WTC11 (cell line): ENCODE data around the gene TACC2. TPM values are rescaled to one million over a fixed set of nuclear protein-coding genes. Genes with fewer than 3 reads are reported as not detected.

Source experiments
- ATAC-seq: fragments of 200-7000 bp; cut with Tn5 transposase; 2 replicates; pipeline ENCODE4 v1.10.0; 2021; ENCODE audit warnings: mild to moderate bottlenecking, moderate library complexity
- CTCF ChIA-PET: fragments of 300-600 bp; sonication (Branson Sonifier 250); formaldehyde crosslinking; loops from one replicate; lab custom pipeline; 2021; ENCODE audit warnings: antibody characterized with exemption; lab: Charles Lee
- POLR2A ChIA-PET: fragments of 350-600 bp; sonication (Branson Sonifier 250); formaldehyde crosslinking; loops from one replicate; lab custom pipeline; 2021; ENCODE audit warnings: antibody characterized with exemption; lab: Charles Lee
- DNase-seq: peaks from one replicate; pipeline ENCODE4 v3.0.0; 2021; ENCODE audit warnings: low spot score
- H3K27ac Mint-ChIP-seq: 2 replicates; pipeline ENCODE4 v1.8.0; 2021; ENCODE audit warnings: mixed read lengths
- H3K27me3 Mint-ChIP-seq: 2 replicates; pipeline ENCODE4 v1.8.0; 2021; ENCODE audit warnings: low read depth, mild to moderate bottlenecking, moderate library complexity, mixed read lengths
- H3K36me3 Mint-ChIP-seq: 2 replicates; pipeline ENCODE4 v1.8.0; 2021; ENCODE audit warnings: mixed read lengths
- H3K4me1 Mint-ChIP-seq: 2 replicates; pipeline ENCODE4 v1.8.0; 2022; ENCODE audit warnings: mixed read lengths
- H3K4me3 Mint-ChIP-seq: 2 replicates; pipeline ENCODE4 v1.8.0; 2021; ENCODE audit warnings: mild to moderate bottlenecking, moderate library complexity, mixed read lengths
- H3K9me3 Mint-ChIP-seq: 2 replicates; pipeline ENCODE4 v1.8.0; 2021; ENCODE audit warnings: mixed read lengths
- EMX1 ChIP-seq: fragments of 250-450 bp; sonication (Bioruptor Pico); IDR thresholded peaks from 2 replicates; pipeline ENCODE4 v1.8.0; 2021; ENCODE audit warnings: mild to moderate bottlenecking
- FOXP1 ChIP-seq: sonication (generic); formaldehyde crosslinking; IDR thresholded peaks from 2 replicates; pipeline ENCODE4 v1.8.0; 2022; ENCODE audit warnings: missing genetic modification reagents, mild to moderate bottlenecking, moderate library complexity, borderline replicate concordance
- KAT7 ChIP-seq: sonication (generic); formaldehyde crosslinking; IDR thresholded peaks from 2 replicates; pipeline ENCODE4 v1.8.1; 2023; ENCODE audit warnings: missing genetic modification reagents, mild to moderate bottlenecking, borderline replicate concordance
- NR3C1 ChIP-seq: sonication (generic); formaldehyde crosslinking; conservative IDR thresholded peaks from 2 replicates; pipeline ENCODE4 v1.8.1; 2023; ENCODE audit warnings: low read depth, mild to moderate bottlenecking, missing genetic modification reagents
- PRRX2 ChIP-seq: fragments of 250-450 bp; sonication (Bioruptor Pico); IDR thresholded peaks from 2 replicates; pipeline ENCODE4 v1.8.0; 2021; ENCODE audit warnings: mild to moderate bottlenecking
- SMAD3 ChIP-seq: sonication (generic); formaldehyde crosslinking; IDR thresholded peaks from 2 replicates; pipeline ENCODE4 v1.8.0; 2022; ENCODE audit warnings: missing genetic modification reagents, mild to moderate bottlenecking, borderline replicate concordance
- TCF7 ChIP-seq: sonication (generic); formaldehyde crosslinking; IDR thresholded peaks from 2 replicates; pipeline ENCODE4 v1.8.0; 2022; ENCODE audit warnings: mild to moderate bottlenecking, low read depth, missing genetic modification reagents, moderate library complexity
- TEAD4 ChIP-seq: sonication (generic); formaldehyde crosslinking; IDR thresholded peaks from 2 replicates; pipeline ENCODE4 v1.8.0; 2022; ENCODE audit warnings: mild to moderate bottlenecking, missing genetic modification reagents
- ZBTB21 ChIP-seq: sonication (generic); formaldehyde crosslinking; IDR thresholded peaks from 2 replicates; pipeline ENCODE4 v1.8.1; 2023; ENCODE audit warnings: mild to moderate bottlenecking, missing genetic modification reagents, borderline replicate concordance
- ZNF232 ChIP-seq: sonication (generic); formaldehyde crosslinking; IDR thresholded peaks from 2 replicates; pipeline ENCODE4 v1.8.0; 2022; ENCODE audit warnings: mild to moderate bottlenecking, missing genetic modification reagents
- ZNF671 ChIP-seq: fragments of 250-450 bp; sonication (Bioruptor Pico); IDR thresholded peaks from 2 replicates; pipeline ENCODE4 v1.8.0; 2021; ENCODE audit warnings: mild to moderate bottlenecking
- total RNA-seq: library from RNA; stranded (reverse); gene quantifications from 3 replicates; pipeline ENCODE4 v1.2.3, GENCODE V29; 2021
- TF ChIP-seq, protein P1 (sequence below): sonication (generic); formaldehyde crosslinking; IDR thresholded peaks from 2 replicates; pipeline ENCODE4 v1.8.1; 2023; ENCODE audit warnings: mild to moderate bottlenecking, missing genetic modification reagents
- TF ChIP-seq, protein P2 (sequence below): fragments of 250-450 bp; sonication (Bioruptor Pico); IDR thresholded peaks from 2 replicates; pipeline ENCODE4 v1.8.0; 2021; ENCODE audit warnings: mild to moderate bottlenecking
- TF ChIP-seq, protein P3 (sequence below): sonication (generic); formaldehyde crosslinking; IDR thresholded peaks from 2 replicates; pipeline ENCODE4 v1.8.1; 2022; ENCODE audit warnings: low read depth, mild to moderate bottlenecking, moderate library complexity, missing genetic modification reagents, borderline replicate concordance
- TF ChIP-seq, protein P4 (sequence below): sonication (generic); formaldehyde crosslinking; IDR thresholded peaks from 2 replicates; pipeline ENCODE4 v1.8.1; 2022; ENCODE audit warnings: missing genetic modification reagents, borderline replicate concordance
- TF ChIP-seq, protein P5 (sequence below): fragments of 250-450 bp; sonication (Bioruptor Pico); IDR thresholded peaks from 2 replicates; pipeline ENCODE4 v1.9.0; 2021; ENCODE audit warnings: mild to moderate bottlenecking
- TF ChIP-seq, protein P6 (sequence below): sonication (generic); formaldehyde crosslinking; IDR thresholded peaks from 2 replicates; pipeline ENCODE4 v1.8.0; 2022; ENCODE audit warnings: missing genetic modification reagents
- TF ChIP-seq, protein P7 (sequence below): sonication (generic); formaldehyde crosslinking; IDR thresholded peaks from 2 replicates; pipeline ENCODE4 v1.8.1; 2023; ENCODE audit warnings: mild to moderate bottlenecking, missing genetic modification reagents
- TF ChIP-seq, protein P8 (sequence below): sonication (generic); formaldehyde crosslinking; conservative IDR thresholded peaks from 2 replicates; pipeline ENCODE4 v1.8.1; 2023; ENCODE audit warnings: mild to moderate bottlenecking, low read depth, missing genetic modification reagents, moderate library complexity

Gene TACC2
- total RNA-seq, 1 experiment from 2014 or later: 28.9 TPM

DNA sequence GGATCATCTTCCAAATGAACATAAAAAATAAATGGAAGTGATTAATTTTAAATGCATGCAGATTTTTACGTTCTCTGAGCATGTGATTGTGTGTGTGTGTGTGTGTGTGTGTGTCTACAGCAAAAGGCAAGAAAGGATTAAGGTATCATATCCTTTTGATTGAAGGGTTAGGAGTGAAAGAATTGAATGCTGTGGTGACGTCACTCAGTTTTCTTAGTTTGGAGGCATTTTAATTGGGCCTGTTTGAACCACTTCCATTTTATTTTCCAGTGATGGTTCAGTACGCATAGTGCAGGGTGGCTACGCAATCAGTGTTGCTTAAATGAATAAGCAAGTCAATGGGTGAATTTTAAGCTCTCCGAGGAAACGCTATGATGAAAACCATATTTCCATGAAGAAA is 31.3 kb downstream of the TACC2 start (continued):
- TF ChIP-seq, protein P1, sequence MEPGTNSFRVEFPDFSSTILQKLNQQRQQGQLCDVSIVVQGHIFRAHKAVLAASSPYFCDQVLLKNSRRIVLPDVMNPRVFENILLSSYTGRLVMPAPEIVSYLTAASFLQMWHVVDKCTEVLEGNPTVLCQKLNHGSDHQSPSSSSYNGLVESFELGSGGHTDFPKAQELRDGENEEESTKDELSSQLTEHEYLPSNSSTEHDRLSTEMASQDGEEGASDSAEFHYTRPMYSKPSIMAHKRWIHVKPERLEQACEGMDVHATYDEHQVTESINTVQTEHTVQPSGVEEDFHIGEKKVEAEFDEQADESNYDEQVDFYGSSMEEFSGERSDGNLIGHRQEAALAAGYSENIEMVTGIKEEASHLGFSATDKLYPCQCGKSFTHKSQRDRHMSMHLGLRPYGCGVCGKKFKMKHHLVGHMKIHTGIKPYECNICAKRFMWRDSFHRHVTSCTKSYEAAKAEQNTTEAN (CRISPR knock-in tag): no peak

DNA sequence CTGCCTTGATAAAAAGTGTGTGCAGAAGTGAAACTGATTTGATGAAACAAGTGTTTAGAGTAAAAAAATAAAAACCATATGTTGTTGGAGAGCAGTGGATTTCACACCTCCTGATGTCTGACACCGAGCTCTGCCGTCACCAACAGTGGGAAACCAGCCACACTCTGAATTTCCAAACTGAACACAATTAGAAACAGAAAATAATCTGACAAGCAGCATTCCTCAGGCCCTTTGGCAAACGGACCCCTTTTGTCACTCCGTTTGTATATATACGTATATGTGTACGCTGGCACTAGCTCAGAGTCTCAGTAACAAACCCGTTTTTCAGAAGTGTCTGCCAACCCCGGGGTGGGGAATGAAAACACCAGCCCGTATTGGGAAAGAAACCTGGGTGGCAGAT is 32.4 kb downstream of the TACC2 start:
- ATAC-seq: no peak
- no peaks in the 10 kb centered on the region for H3K36me3 Mint-ChIP-seq
- H3K27ac Mint-ChIP-seq: no peak overlapping the region
- no peak overlapping the region for H3K4me3 Mint-ChIP-seq
- ChIA-PET CTCF (interaction anchor here (1.9 kb wide), 1 partner anchor 30 kb away, joined by 6 read pairs; no protein-coding TSS in a partner anchor), POLR2A (no interaction called here)
- TF ChIP-seq, protein P2, sequence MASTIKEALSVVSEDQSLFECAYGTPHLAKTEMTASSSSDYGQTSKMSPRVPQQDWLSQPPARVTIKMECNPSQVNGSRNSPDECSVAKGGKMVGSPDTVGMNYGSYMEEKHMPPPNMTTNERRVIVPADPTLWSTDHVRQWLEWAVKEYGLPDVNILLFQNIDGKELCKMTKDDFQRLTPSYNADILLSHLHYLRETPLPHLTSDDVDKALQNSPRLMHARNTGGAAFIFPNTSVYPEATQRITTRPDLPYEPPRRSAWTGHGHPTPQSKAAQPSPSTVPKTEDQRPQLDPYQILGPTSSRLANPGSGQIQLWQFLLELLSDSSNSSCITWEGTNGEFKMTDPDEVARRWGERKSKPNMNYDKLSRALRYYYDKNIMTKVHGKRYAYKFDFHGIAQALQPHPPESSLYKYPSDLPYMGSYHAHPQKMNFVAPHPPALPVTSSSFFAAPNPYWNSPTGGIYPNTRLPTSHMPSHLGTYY: no peak
- TF ChIP-seq PRRX2 (CRISPR knock-in tag): no peak
- no peak for TF ChIP-seq SMAD3 (CRISPR knock-in tag)
- TF ChIP-seq, protein P3, sequence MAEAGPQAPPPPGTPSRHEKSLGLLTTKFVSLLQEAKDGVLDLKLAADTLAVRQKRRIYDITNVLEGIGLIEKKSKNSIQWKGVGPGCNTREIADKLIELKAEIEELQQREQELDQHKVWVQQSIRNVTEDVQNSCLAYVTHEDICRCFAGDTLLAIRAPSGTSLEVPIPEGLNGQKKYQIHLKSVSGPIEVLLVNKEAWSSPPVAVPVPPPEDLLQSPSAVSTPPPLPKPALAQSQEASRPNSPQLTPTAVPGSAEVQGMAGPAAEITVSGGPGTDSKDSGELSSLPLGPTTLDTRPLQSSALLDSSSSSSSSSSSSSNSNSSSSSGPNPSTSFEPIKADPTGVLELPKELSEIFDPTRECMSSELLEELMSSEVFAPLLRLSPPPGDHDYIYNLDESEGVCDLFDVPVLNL (CRISPR knock-in tag): no peak
- TF ChIP-seq FOXP1: no peak
- TF ChIP-seq, protein P4, sequence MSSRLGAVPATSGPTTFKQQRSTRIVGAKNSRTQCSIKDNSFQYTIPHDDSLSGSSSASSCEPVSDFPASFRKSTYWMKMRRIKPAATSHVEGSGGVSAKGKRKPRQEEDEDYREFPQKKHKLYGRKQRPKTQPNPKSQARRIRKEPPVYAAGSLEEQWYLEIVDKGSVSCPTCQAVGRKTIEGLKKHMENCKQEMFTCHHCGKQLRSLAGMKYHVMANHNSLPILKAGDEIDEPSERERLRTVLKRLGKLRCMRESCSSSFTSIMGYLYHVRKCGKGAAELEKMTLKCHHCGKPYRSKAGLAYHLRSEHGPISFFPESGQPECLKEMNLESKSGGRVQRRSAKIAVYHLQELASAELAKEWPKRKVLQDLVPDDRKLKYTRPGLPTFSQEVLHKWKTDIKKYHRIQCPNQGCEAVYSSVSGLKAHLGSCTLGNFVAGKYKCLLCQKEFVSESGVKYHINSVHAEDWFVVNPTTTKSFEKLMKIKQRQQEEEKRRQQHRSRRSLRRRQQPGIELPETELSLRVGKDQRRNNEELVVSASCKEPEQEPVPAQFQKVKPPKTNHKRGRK (CRISPR knock-in tag): no peak
- TF ChIP-seq, protein P5, sequence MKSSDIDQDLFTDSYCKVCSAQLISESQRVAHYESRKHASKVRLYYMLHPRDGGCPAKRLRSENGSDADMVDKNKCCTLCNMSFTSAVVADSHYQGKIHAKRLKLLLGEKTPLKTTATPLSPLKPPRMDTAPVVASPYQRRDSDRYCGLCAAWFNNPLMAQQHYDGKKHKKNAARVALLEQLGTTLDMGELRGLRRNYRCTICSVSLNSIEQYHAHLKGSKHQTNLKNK (CRISPR knock-in tag): no peak
- TF ChIP-seq, protein P6, sequence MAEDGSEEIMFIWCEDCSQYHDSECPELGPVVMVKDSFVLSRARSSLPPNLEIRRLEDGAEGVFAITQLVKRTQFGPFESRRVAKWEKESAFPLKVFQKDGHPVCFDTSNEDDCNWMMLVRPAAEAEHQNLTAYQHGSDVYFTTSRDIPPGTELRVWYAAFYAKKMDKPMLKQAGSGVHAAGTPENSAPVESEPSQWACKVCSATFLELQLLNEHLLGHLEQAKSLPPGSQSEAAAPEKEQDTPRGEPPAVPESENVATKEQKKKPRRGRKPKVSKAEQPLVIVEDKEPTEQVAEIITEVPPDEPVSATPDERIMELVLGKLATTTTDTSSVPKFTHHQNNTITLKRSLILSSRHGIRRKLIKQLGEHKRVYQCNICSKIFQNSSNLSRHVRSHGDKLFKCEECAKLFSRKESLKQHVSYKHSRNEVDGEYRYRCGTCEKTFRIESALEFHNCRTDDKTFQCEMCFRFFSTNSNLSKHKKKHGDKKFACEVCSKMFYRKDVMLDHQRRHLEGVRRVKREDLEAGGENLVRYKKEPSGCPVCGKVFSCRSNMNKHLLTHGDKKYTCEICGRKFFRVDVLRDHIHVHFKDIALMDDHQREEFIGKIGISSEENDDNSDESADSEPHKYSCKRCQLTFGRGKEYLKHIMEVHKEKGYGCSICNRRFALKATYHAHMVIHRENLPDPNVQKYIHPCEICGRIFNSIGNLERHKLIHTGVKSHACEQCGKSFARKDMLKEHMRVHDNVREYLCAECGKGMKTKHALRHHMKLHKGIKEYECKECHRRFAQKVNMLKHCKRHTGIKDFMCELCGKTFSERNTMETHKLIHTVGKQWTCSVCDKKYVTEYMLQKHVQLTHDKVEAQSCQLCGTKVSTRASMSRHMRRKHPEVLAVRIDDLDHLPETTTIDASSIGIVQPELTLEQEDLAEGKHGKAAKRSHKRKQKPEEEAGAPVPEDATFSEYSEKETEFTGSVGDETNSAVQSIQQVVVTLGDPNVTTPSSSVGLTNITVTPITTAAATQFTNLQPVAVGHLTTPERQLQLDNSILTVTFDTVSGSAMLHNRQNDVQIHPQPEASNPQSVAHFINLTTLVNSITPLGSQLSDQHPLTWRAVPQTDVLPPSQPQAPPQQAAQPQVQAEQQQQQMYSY (CRISPR knock-in tag): no peak
- no peak for TF ChIP-seq NR3C1 (CRISPR knock-in tag)
- no peak for TF ChIP-seq TCF7 (CRISPR knock-in tag)
- TF ChIP-seq, protein P7, sequence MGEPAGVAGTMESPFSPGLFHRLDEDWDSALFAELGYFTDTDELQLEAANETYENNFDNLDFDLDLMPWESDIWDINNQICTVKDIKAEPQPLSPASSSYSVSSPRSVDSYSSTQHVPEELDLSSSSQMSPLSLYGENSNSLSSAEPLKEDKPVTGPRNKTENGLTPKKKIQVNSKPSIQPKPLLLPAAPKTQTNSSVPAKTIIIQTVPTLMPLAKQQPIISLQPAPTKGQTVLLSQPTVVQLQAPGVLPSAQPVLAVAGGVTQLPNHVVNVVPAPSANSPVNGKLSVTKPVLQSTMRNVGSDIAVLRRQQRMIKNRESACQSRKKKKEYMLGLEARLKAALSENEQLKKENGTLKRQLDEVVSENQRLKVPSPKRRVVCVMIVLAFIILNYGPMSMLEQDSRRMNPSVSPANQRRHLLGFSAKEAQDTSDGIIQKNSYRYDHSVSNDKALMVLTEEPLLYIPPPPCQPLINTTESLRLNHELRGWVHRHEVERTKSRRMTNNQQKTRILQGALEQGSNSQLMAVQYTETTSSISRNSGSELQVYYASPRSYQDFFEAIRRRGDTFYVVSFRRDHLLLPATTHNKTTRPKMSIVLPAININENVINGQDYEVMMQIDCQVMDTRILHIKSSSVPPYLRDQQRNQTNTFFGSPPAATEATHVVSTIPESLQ (CRISPR knock-in tag): no peak
- TF ChIP-seq ZNF232 (CRISPR knock-in tag): no peak
- no peak for TF ChIP-seq KAT7
- no peak for TF ChIP-seq ZNF671
- no peak for TF ChIP-seq ZBTB21 (CRISPR knock-in tag)
- TF ChIP-seq TEAD4 (CRISPR knock-in tag): no peak
- TF ChIP-seq EMX1 (CRISPR knock-in tag): no peak
- TF ChIP-seq, protein P8, sequence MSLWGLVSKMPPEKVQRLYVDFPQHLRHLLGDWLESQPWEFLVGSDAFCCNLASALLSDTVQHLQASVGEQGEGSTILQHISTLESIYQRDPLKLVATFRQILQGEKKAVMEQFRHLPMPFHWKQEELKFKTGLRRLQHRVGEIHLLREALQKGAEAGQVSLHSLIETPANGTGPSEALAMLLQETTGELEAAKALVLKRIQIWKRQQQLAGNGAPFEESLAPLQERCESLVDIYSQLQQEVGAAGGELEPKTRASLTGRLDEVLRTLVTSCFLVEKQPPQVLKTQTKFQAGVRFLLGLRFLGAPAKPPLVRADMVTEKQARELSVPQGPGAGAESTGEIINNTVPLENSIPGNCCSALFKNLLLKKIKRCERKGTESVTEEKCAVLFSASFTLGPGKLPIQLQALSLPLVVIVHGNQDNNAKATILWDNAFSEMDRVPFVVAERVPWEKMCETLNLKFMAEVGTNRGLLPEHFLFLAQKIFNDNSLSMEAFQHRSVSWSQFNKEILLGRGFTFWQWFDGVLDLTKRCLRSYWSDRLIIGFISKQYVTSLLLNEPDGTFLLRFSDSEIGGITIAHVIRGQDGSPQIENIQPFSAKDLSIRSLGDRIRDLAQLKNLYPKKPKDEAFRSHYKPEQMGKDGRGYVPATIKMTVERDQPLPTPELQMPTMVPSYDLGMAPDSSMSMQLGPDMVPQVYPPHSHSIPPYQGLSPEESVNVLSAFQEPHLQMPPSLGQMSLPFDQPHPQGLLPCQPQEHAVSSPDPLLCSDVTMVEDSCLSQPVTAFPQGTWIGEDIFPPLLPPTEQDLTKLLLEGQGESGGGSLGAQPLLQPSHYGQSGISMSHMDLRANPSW (CRISPR knock-in tag): no peak
- peaks cover 25% of the 10 kb centered on the region for H3K4me1 Mint-ChIP-seq
- H3K27me3 Mint-ChIP-seq: no peaks in the 10 kb centered on the region
- no peaks in the 10 kb centered on the region for H3K9me3 Mint-ChIP-seq
- DNase-seq: no peak
